Gastroesophageal sphincter (tissue), 3 donors: Measurements from ENCODE around the gene USH1G.

ENCODE experiments used
- CTCF ChIP-seq, 4 experiments: fragments of 200-600 bp in 2 of 4; fragments of 450-650 bp in 2 of 4; sonication (generic) in 1 of 4; IDR thresholded peaks; one replicate each; pipeline ENCODE4 v1.5.1; 2017 to 2019; ENCODE audit warnings: antibody characterized with exemption in 4 of 4, mild to moderate bottlenecking in 2 of 4, moderate library complexity in 2 of 4
- POLR2A ChIP-seq, 2 donors: fragments of 450-650 bp; IDR thresholded peaks; one replicate each; pipeline ENCODE4 v1.6.1; 2017; ENCODE audit warnings: antibody characterized with exemption in 2 of 2, mild to moderate bottlenecking in 2 of 2, moderate library complexity in 1 of 2
- POLR2AphosphoS5 ChIP-seq: sonication (generic); formaldehyde crosslinking; IDR thresholded peaks from one replicate; pipeline ENCODE4 v1.6.1; 2017; ENCODE audit warnings: antibody characterized with exemption

GRCh38 chr17:74957935-74958740, 35.1 kb upstream of the USH1G start:
- TF ChIP-seq POLR2A (IDR thresholded peaks at IDR 0.05) (no peak), CTCF (IDR thresholded peaks at IDR 0.05) (peak in 3 of 4 experiments; percentile 82 to 96 (median 93)), POLR2AphosphoS5 (no peak)
